GM12878 (cell line): ENCODE measurements around the gene C17orf113. TPM values are rescaled to one million over a fixed set of nuclear protein-coding genes. Genes with fewer than 3 reads are reported as not detected.

ENCODE experiments used
- ATAC-seq: fragments of 200-7000 bp; cut with Tn5 transposase; 3 replicates; pipeline ENCODE4 v1.9.1; 2020; ENCODE audit warnings: mild to moderate bottlenecking, moderate library complexity
- BruUV-seq: library from RNA; stranded (reverse); fragments of 400-500 nt; replicated peaks from 2 replicates; lab custom pipeline; 2021; lab: Mats Ljungman, UMichigan
- CTCF ChIA-PET: fragments of 300-600 bp; sonication (Branson Sonifier 250); formaldehyde crosslinking; extraction: SDS; loops from one replicate; lab custom pipeline; 2021; ENCODE audit warnings: inconsistent platforms; lab: Yijun Ruan, JAX
- POLR2A ChIA-PET: fragments of 350-600 bp; formaldehyde crosslinking; extraction: SDS; loops from one replicate; lab custom pipeline; 2021; ENCODE audit warnings: inconsistent platforms; lab: Charles Lee
- RAD21 ChIA-PET: fragments of 300-600 bp; sonication (Branson Sonifier 250); formaldehyde crosslinking; loops from one replicate; lab custom pipeline; 2023; ENCODE audit warnings: antibody characterized with exemption; ENCODE audit not compliant: unreplicated experiment; lab: Charles Lee
- SMC1A ChIA-PET: fragments of 300-600 bp; sonication (Branson Sonifier 250); formaldehyde crosslinking; loops from one replicate; lab custom pipeline; 2023; ENCODE audit not compliant: unreplicated experiment, uncharacterized antibody; lab: Charles Lee
- DNase-seq: peaks from one replicate; pipeline ENCODE4 v3.0.0-alpha.2; 2011; ENCODE audit warnings: low read depth, low spot score
- FAIRE-seq: peaks from 3 replicates; lab custom pipeline; 2011; peaks lifted over from hg19 to GRCh38; lab: Jason Lieb, UNC
- H2AFZ ChIP-seq: 2 replicates; pipeline ENCODE4 v1.6.0; 2011; ENCODE audit warnings: low read depth, low read length, control low read depth; ENCODE audit not compliant: control insufficient read depth
- H3K27ac ChIP-seq: 2 replicates; pipeline ENCODE4 v1.5.1; 2011; ENCODE audit warnings: control low read depth; ENCODE audit not compliant: control insufficient read depth, insufficient read depth
- H3K27me3 ChIP-seq, 2 experiments: replicated peaks in 1 of 2; 2 replicates each; pipeline versions ENCODE4 v1.6.0 to v1.6.1; 2011; ENCODE audit warnings: low read length in 1 of 2; ENCODE audit not compliant: control insufficient read depth in 2 of 2, insufficient read depth in 2 of 2
- H3K36me3 ChIP-seq, 2 experiments: 2 replicates each; pipeline ENCODE4 v1.5.1; 2011; ENCODE audit warnings: low read length in 1 of 2; ENCODE audit not compliant: control insufficient read depth in 2 of 2, insufficient read depth in 2 of 2
- H3K4me1 ChIP-seq: 2 replicates; pipeline ENCODE4 v1.6.1; 2011; ENCODE audit warnings: mild to moderate bottlenecking, low read length, moderate library complexity, mixed read lengths; ENCODE audit not compliant: control insufficient read depth, insufficient read depth
- H3K4me2 ChIP-seq: 2 replicates; pipeline ENCODE4 v1.6.0; 2011; ENCODE audit warnings: control low read depth; ENCODE audit not compliant: control insufficient read depth, insufficient read depth
- H3K4me3 ChIP-seq: fragments of 200-600 bp; sonication (generic); 2 replicates; pipeline ENCODE4 v1.5.1; 2016
- H3K79me2 ChIP-seq: 2 replicates; pipeline ENCODE4 v1.6.0; 2011; ENCODE audit warnings: low read length; ENCODE audit not compliant: control insufficient read depth, insufficient read depth
- H3K9ac ChIP-seq: 2 replicates; pipeline ENCODE4 v1.8.0; 2011; ENCODE audit warnings: low read length, control low read depth, mixed read lengths; ENCODE audit not compliant: control insufficient read depth, insufficient read depth
- H3K9me3 ChIP-seq: replicated peaks from 3 replicates; pipeline ENCODE4 v1.5.1; 2011; ENCODE audit warnings: mild to moderate bottlenecking, low read length; ENCODE audit not compliant: control insufficient read depth, insufficient read depth
- H4K20me1 ChIP-seq: 2 replicates; pipeline ENCODE4 v1.6.0; 2011; ENCODE audit not compliant: control insufficient read depth, insufficient read depth
- CTCF ChIP-seq, 3 experiments: IDR thresholded peaks in 2 of 3; conservative IDR thresholded peaks in 1 of 3; 2 replicates each; pipeline ENCODE4 v1.5.1; 2011; ENCODE audit warnings: low read depth in 3 of 3, low read length in 3 of 3, mild to moderate bottlenecking in 3 of 3, control low read depth in 2 of 3, moderate library complexity in 2 of 3, inconsistent platforms in 1 of 3, mixed read lengths in 1 of 3; ENCODE audit not compliant: control insufficient read depth in 2 of 3, insufficient read depth in 1 of 3; ENCODE audit errors: extremely low read depth in 1 of 3
- EZH2 ChIP-seq: IDR thresholded peaks from 2 replicates; pipeline ENCODE4 v1.6.1; 2012; ENCODE audit warnings: low read depth, mild to moderate bottlenecking, control low read depth, inconsistent platforms, low read length, borderline replicate concordance; ENCODE audit not compliant: control insufficient read depth
- NR2C2 ChIP-seq: IDR thresholded peaks from 2 replicates; pipeline ENCODE4 v1.6.1; 2011; ENCODE audit warnings: borderline replicate concordance, low read depth; ENCODE audit not compliant: control insufficient read depth, insufficient read length
- PBX3 ChIP-seq: IDR thresholded peaks from 2 replicates; pipeline ENCODE4 v1.6.1; 2011; ENCODE audit warnings: mild to moderate bottlenecking, low read depth, low read length, moderate library complexity; ENCODE audit not compliant: insufficient replicate concordance
- SUZ12 ChIP-seq: fragments of 200-600 bp; sonication (generic); IDR thresholded peaks from one replicate; pipeline ENCODE4 v1.6.1; 2018; ENCODE audit warnings: antibody characterized with exemption, mild to moderate bottlenecking; ENCODE audit not compliant: unreplicated experiment
- YBX1 ChIP-seq: fragments of 450-650 bp; IDR thresholded peaks from 2 replicates; pipeline ENCODE4 v1.6.1; 2016; ENCODE audit warnings: antibody characterized with exemption
- ZBTB33 ChIP-seq: fragments of 450-650 bp; IDR thresholded peaks from 2 replicates; pipeline ENCODE4 v1.6.1; 2017; ENCODE audit warnings: mild to moderate bottlenecking
- ZNF217 ChIP-seq: fragments of 450-650 bp; IDR thresholded peaks from 2 replicates; pipeline ENCODE4 v1.6.1; 2017; ENCODE audit warnings: antibody characterized with exemption, mild to moderate bottlenecking
- ZNF592 ChIP-seq: fragments of 450-650 bp; IDR thresholded peaks from 2 replicates; pipeline ENCODE4 v1.6.1; 2017; ENCODE audit warnings: mild to moderate bottlenecking, moderate library complexity
- ZNF622 ChIP-seq: fragments of 450-650 bp; IDR thresholded peaks from 2 replicates; pipeline ENCODE4 v1.6.1; 2017; ENCODE audit warnings: mild to moderate bottlenecking, inconsistent platforms
- WGBS: methylation state at CpG from one replicate; pipeline ENCODE4 v1.1.6; 2016; ENCODE audit warnings: low lambda C conversion rate; ENCODE audit not compliant: insufficient replicate concordance, insufficient coverage; ENCODE audit errors: missing lambda C conversion rate; 5-methylcytosine and 5-hydroxymethylcytosine counted together
- in situ Hi-C: fragments of 300-500 bp; cut with MboI; formaldehyde crosslinking; loops from 9 replicates; pipeline ENCODE4 v1.14.3; 2018; ENCODE audit warnings: mixed read lengths
- intact Hi-C: fragments of 100-400 bp; cut with micrococcal nuclease; formaldehyde crosslinking; loops from one replicate; pipeline ENCODE4 v1.14.2; 2022; ENCODE audit not compliant: unreplicated experiment
- polyA plus RNA-seq, 11 experiments: library from polyadenylated mRNA; depleted of rRNA in 4 of 11; unstranded in 6 of 11; stranded (reverse) in 5 of 11; fragments of >200 nt; fragmentation: Nextera tagmentation in 4 of 11; fragmentation: Illumina TruSeq in 1 of 11; extraction: Ambion mirVana in 4 of 11; extraction: Trizol in 1 of 11; gene quantifications; 1 replicate in 1 of 11; 2 replicates in 10 of 11; pipeline versions ENCODE4 v1.2.1 to v1.2.3, GENCODE V29; 2011 to 2016; ENCODE audit warnings: inconsistent platforms in 2 of 11, missing spikeins in 2 of 11, low read depth in 1 of 11
- total RNA-seq, 4 experiments: library from RNA; depleted of rRNA in 3 of 4; stranded (reverse); fragments of >200 nt in 3 of 4; fragmentation: Illumina TruSeq in 1 of 4; extraction: Trizol in 1 of 4; gene quantifications; 2 replicates each; pipeline versions ENCODE4 v1.2.1 to v1.2.3, GENCODE V29; 2013 to 2021

C17orf113 gene
- total and polyA plus RNA-seq, 10 of the 15 experiments (the other 5 are each of a cell fraction or from before 2014, with no cell fraction given) = 0.03 to 0.17 (median 0.08) TPM; not detected in 3

- TF ChIP-seq PBX3 (no peak), ZNF217 (no peak), ZNF622 (no peak), NR2C2 (no peak)
These were observed 21.6 kb downstream of the C17orf113 start (continued) for GRCh38 chr17:42028791-42029127.

- H3K9ac ChIP-seq = no peak overlapping the region
- H3K4me3 ChIP-seq = no peak overlapping the region
- H4K20me1 ChIP-seq = no peaks in the 10 kb centered on the region
- intact Hi-C loops = loop anchor here (5.0 kb wide), 2 partner anchors 34 to 74 kb away; no protein-coding TSS in a partner anchor
- no peak overlapping the region for H3K4me2 ChIP-seq
- SMC1A ChIA-PET = interaction anchor here (0.7 kb wide), 1 partner anchor 88 kb away, joined by 4 read pairs; no protein-coding TSS in a partner anchor
- no peaks in the 10 kb centered on the region for H3K27me3 ChIP-seq
- H3K9me3 ChIP-seq = no peaks in the 10 kb centered on the region
- no peak overlapping the region for H3K27ac ChIP-seq
- peaks cover 0 to 13% of the 10 kb centered on the region in 2 experiments; a peak in 2 of 4 replicates for H3K36me3 ChIP-seq
- POLR2A ChIA-PET = interaction anchor here (0.6 kb wide), 2 partner anchors 37 to 86 kb away, joined by 4 read pairs; no protein-coding TSS in a partner anchor
- TF ChIP-seq YBX1 = no peak
- TF ChIP-seq EZH2 = no peak
- TF ChIP-seq ZNF592 = no peak
- no peak for TF ChIP-seq SUZ12
- TF ChIP-seq ZBTB33 = no peak
- TF ChIP-seq CTCF (IDR thresholded peaks at IDR 0.05 in 2 of 3, conservative IDR thresholded peaks at IDR 0.05 in 1 of 3; ENCODE audit: control insufficient read depth in 2 of 3, extremely low read depth in 1 of 3, insufficient read depth in 1 of 3, low read depth in 3 of 3, low read length in 3 of 3) = peak in 2 of 3 experiments; percentile 23 to 24; a peak in 1 of 6 replicates
- CTCF ChIA-PET = interaction anchor here (0.7 to 10.1 kb wide), 6 partner anchors 8 to 178 kb away, joined by 3 to 83 read pairs (median 6); partner anchors contain the start of gene DNAJC7
- DNase-seq = no peak
- no TSS peak for BruUV-seq
- no peak overlapping the region for H2AFZ ChIP-seq
- FAIRE-seq = no peak
- in situ Hi-C loops = no loop called here
- WGBS = 52% methylated on average over 14 of the region's 19 CpGs
- RAD21 ChIA-PET = interaction anchor here (0.8 kb wide), 1 partner anchor 62 kb away, joined by 5 read pairs; the partner anchor contains the start of gene CNP
- peaks cover 13% of the 10 kb centered on the region for H3K4me1 ChIP-seq
- ATAC-seq = no peak
- H3K79me2 ChIP-seq = no peaks in the 10 kb centered on the region
These were observed 22.2 kb downstream of the C17orf113 start for GRCh38 chr17:42027961-42028790.
